Pulmonary artery endothelial cell (primary cell): ENCODE data around the gene SCCPDH. TPM values are rescaled to one million over a fixed set of nuclear protein-coding genes. Genes with fewer than 3 reads are reported as not detected.

Experiments used
- DNase-seq: peaks from one replicate; pipeline ENCODE4 v3.0.0-alpha.2; 2011; ENCODE audit warnings: low read depth, low spot score
- total RNA-seq: library from RNA; depleted of rRNA; stranded (reverse); fragments of >200 nt; gene quantifications from 2 replicates; pipeline ENCODE4 v1.2.3, GENCODE V29; 2014

Gene SCCPDH
- total RNA-seq, 1 donor from 2014 or later: 61.9 TPM

DNA sequence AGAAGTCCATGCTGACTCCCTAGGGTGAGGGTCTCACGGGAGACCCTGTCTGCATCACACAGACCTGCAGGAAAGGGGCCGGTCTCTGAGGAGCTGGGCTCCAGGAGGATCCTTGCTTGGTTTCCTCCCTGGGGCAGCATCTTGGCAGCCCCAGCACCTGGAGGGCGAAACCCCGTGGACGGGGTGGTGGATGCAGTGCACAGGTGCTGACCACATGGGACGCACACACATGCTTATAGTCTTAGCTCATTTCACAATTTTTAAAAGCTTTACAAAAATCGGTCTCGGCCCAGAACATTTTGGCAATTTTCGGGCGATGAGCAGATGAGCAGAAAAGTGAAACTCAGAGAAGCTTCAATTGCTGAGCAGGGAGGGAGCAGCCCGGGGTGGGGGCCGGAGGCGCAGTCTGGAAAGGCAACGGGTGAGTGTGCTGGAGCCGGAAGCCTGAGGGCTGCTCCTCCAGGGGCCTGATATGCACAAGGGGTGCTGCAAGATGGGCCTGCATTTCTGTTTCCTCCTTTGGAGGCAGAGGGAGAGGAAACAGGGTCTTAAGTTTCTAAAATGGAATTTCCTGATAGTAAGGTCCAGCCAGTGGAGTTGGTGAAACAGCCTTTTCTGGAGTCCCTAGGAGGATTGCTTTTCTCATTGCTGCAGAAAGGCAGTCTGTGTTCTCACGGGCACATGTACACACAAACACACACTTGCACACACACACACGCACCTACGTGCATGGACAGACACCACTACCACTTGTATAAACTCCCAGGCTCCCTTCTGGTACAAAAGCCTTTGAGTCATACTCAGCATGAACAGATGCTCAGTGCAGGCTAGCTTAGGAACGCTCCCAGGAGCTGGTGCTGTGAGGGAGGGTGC, 60.6 kb downstream of the SCCPDH start:
- DNase-seq: peak; percentile 72

GRCh38 chr1:246785494-246786111, 61.4 kb downstream of the SCCPDH start:
- peak; percentile 26 for DNase-seq

DNA sequence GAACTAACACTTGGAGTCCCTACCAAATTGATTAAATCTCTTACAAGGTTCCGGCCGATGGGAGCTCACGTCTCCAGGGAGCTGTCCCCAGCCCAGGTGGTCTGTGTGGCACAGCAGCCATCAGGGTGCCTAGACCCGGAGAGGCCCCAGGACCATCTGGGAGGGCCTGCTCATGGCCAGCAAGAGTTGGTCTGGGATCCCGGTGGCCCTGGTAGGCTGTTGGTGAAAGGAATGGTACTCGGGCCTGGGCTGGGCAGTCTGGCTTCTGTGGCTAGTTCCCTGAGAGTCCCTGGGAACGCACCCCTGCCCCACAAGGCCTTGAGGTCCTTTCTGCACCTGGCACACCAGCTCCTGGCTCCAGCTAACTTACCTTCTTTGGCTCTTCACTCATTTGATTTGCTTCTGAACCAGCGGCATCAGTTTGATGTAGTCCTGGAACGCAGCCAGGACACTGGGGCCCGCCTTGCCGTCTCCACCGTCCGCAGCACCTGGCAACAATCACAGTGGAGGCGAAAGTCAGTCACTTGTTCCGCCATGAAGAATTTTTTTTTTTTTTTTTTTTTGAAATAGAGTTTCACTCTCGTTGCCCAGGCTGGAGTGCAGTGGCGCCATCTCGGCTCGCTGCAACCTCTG, 62.5 kb downstream of the SCCPDH start:
- DNase-seq: no peak

DNA sequence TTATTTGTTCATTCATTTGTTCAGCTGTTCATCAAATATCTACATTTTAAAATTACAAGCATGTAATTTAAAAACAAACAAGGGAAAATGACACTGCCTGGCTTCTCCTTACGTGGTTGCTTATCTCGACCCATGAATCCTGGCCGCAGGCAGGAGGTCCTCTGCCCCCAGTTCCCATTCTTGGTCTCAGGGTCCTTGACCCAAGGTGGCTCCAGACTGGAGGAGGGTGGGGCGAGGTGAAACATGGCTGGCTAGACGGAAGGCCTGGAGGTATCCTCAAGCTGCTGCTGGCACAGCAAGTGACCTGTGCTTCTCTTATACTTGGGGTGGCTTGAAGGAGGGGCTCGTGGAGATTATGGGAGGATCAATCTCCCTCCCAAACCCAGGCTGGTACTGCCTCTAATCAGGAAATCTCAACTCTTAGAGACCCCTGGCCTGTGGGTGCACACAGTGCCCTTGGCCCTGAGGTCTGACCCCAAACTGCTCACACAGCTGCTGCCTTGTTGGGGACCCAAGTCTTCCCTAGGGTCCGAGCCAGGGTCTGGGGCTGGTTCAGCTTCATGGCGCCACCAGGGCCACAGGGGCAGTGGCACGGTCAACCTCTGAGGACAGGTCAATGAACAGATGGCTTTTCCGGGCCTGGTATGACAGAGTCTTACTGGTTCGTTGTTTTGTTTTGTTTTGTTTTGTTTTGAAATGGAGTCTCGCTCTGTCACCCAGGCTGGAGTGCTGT, 63.7 kb downstream of the SCCPDH start:
- DNase-seq: no peak

DNA sequence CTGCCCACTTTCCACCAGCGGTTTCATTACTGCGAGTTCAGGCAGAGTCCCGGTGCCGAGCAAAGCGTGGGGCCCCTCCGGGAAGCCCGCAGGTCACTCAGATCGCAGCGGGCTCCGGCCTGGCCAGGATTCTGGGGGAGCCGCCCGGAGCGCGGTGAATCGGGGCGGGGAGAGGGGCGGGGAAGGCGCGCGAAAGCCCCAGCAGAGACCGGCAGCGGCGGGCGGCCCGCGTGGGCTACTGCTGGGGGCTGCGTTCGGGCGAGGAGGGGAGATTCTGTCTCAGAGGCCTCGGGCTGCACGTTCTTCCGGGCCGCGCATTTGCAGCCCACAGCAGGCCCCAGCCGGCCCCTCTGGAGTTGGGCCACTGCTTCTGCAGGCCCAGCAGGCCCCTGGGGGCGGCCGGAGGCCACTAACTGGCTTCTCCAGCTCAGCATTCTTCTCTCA, 64.7 kb downstream of the SCCPDH start:
- DNase-seq: no peak

- DNase-seq: no peak
Measured at GRCh38 chr1:246789454-246790339, 65.5 kb downstream of the SCCPDH start.

DNA sequence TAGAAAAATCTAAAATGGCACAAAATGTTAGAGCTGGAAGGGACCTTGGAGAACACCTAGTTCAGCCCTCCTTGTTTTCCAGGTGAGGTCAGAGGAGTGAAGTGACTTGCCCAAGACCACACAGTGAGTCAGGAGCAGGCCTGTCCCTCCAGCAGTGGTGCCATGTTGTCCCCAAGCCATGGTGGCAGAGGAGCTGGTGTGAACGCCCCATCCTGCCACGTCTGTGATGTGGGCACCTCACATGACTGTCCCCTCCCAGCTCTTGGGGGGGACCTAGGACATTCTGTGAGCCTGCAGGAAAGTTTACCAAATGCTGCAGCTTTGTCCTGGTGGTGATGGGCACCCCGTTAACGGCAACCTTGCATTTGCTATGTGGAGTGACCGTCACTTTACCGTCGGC, 66.2 kb downstream of the SCCPDH start:
- DNase-seq: no peak

DNA sequence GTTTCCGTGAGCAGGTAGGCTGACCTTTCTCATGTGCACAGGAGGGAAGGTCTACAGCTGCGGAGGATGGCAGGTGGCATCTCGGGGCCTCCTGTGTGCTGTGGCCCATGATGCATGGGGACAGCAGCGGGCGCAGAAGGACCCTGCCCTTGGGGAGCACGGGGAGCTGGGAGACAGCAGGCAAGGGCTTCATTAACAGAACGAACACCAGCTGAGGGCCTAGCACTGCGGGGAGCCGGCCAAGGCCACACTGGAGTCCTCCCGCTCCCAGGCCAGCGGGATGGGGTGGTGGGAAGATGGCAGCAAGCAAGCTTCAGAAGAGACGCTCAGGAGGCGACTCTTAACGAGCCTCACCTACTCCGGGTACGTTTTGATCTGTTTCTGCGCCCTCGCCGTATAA, 66.6 kb downstream of the SCCPDH start:
- DNase-seq: no peak

- DNase-seq: no peak
Measured at GRCh38 chr1:246791303-246791918, 67.2 kb downstream of the SCCPDH start.

DNA sequence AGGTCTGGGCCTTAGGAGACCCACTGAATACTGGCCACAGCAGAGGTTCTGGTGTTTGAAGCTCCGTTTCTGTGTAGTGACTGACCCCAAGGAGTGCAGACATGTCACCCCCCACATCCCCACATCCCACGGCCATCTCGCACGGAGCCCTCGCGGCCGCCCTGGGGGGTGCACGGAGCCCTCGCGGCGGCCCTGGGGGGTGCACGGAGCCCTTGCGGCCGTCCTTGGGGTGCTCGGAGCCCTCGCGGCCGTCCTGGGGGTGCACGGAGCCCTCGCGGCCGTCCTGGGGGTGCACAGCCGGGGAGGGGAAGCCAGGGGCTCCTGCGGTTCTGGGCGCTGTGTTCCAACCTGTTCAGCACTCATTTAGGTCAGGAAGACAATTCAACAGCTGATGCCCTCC, 68.4 kb downstream of the SCCPDH start:
- no peak for DNase-seq

GRCh38 chr1:246793356-246793896, 69.2 kb downstream of the SCCPDH start:
- no peak for DNase-seq

GRCh38 chr1:246794048-246794827, 70.0 kb downstream of the SCCPDH start:
- no peak for DNase-seq

DNA sequence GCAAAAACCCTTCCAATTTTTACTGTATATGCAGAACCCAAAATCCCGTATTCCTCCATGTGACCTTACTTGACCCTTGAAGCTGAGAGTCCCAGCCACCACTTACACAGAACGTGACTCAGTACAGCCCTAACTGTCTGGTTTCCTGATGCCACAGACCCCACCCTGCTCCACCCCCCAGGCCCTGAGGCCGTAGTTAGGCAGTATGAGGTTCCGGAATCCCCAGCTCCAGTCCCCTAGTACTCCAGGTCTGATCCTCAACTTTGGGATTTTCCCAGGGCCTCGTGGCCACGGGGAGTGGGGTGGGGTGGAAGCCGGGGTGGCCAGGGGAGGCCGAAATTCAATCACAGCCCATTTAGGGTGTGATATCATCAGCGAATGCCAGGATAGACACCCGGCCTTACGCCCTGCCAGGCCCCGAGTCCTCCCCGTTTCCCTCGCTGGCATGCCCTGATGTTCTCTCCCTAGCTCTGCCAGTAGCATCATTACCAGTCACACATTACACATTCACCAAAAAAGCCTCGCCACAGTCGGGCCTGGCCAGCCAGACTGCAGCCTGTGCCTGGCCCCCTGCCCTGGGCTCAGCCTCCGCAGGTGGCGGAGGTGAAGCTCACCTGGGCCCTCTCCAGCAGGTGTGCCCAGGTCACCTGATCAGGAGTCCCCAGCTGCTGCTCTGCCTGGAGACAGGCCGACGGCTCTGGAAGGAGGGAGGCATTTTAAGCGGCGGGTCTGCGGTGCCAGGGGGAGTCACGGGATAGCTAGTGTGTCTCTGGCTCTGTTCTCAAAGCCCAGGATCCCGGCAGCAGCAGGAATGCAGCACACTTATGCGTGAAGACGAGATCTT, 70.8 kb downstream of the SCCPDH start:
- no peak for DNase-seq

- DNase-seq: no peak
Measured at GRCh38 chr1:246795906-246796694, 71.9 kb downstream of the SCCPDH start.

- no peak for DNase-seq
Measured at GRCh38 chr1:246797157-246797556, 72.9 kb downstream of the SCCPDH start.

- DNase-seq: no peak
Measured at GRCh38 chr1:246797597-246797996, 73.4 kb downstream of the SCCPDH start.

DNA sequence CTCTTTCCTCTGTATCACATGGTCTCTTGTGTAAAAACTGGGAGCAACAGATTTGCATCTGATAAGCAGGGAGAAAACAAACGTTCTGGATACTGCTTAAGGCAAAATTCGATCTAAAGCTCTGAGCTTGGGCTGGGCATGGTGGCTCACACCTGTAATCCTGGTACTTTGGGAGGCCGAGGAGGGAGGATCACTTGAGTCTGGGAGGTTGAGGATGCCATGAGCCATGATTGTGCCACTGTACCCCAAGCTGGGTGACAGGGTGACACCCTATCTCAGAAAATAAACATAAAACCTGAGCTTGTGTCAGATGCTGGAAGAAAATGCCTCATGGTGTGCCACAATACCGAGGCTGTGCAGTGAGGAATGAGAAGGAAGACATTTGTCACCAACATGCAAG, 73.9 kb downstream of the SCCPDH start:
- DNase-seq: no peak
